Neuronal stem cell (in vitro differentiated cells): ENCODE measurements around the gene FGD3.

Experiments used
- DNase-seq: peaks from one replicate; pipeline ENCODE4 v3.0.0-alpha.2; 2013; ENCODE audit warnings: low spot score
- H2AFZ ChIP-seq: one replicate; pipeline ENCODE4 v1.6.1; 2013; ENCODE audit warnings: mild to moderate bottlenecking, low read length, inconsistent platforms
- H2AK5ac ChIP-seq: 2 replicates; pipeline ENCODE4 v1.6.1; 2013; ENCODE audit warnings: low read depth, mild to moderate bottlenecking, inconsistent platforms, low read length, moderate library complexity, mixed read lengths
- H2BK120ac ChIP-seq: 2 replicates; pipeline ENCODE4 v1.6.1; 2013; ENCODE audit warnings: low read depth, mild to moderate bottlenecking, inconsistent platforms, low read length, moderate library complexity, mixed read lengths
- H2BK12ac ChIP-seq: one replicate; pipeline ENCODE4 v1.6.1; 2013; ENCODE audit warnings: low read length, inconsistent platforms
- H2BK15ac ChIP-seq: 2 replicates; pipeline ENCODE4 v1.6.1; 2013; ENCODE audit warnings: mild to moderate bottlenecking, low read length, inconsistent platforms, mixed read lengths
- H2BK5ac ChIP-seq: one replicate; pipeline ENCODE4 v1.6.1; 2013; ENCODE audit warnings: inconsistent platforms, mild to moderate bottlenecking, low read length, moderate library complexity
- H3K14ac ChIP-seq: one replicate; pipeline ENCODE4 v1.6.1; 2013; ENCODE audit warnings: low read length, inconsistent platforms
- H3K18ac ChIP-seq: 2 replicates; pipeline ENCODE4 v1.6.1; 2013; ENCODE audit warnings: low read length, inconsistent platforms
- H3K23ac ChIP-seq: 2 replicates; pipeline ENCODE4 v1.6.1; 2013; ENCODE audit warnings: low read depth, mild to moderate bottlenecking, mixed read lengths, low read length, inconsistent platforms; ENCODE audit not compliant: poor library complexity
- H3K27ac ChIP-seq: replicated peaks from 3 replicates; pipeline ENCODE4 v1.5.1; 2013; ENCODE audit warnings: low read length, inconsistent platforms
- H3K27me3 ChIP-seq, 3 experiments: 2 replicates each; pipeline ENCODE4 v1.6.1; 2013; ENCODE audit warnings: low read length in 3 of 3, mild to moderate bottlenecking in 2 of 3, inconsistent platforms in 1 of 3, low read depth in 1 of 3, mixed read lengths in 1 of 3, moderate library complexity in 1 of 3; ENCODE audit not compliant: control insufficient read depth in 3 of 3, insufficient read depth in 3 of 3
- H3K36me3 ChIP-seq, 2 donors: replicated peaks in 1 of 2; 2 replicates each; pipeline ENCODE4 v1.6.1; 2013; ENCODE audit warnings: low read length in 2 of 2; ENCODE audit not compliant: control insufficient read depth in 2 of 2, insufficient read depth in 2 of 2
- H3K4ac ChIP-seq: 2 replicates; pipeline ENCODE4 v1.6.1; 2013; ENCODE audit warnings: inconsistent platforms, mild to moderate bottlenecking, low read length, moderate library complexity
- H3K4me1 ChIP-seq, 2 donors: 1 replicate in 1 of 2; 2 replicates in 1 of 2; pipeline ENCODE4 v1.6.1; 2013; ENCODE audit warnings: low read length in 2 of 2, low read depth in 1 of 2; ENCODE audit not compliant: control insufficient read depth in 2 of 2, insufficient read depth in 1 of 2
- H3K4me2 ChIP-seq: one replicate; pipeline ENCODE4 v1.6.1; 2013; ENCODE audit warnings: mild to moderate bottlenecking, low read length, inconsistent platforms; ENCODE audit not compliant: insufficient read depth, poor library complexity, severe bottlenecking
- H3K4me3 ChIP-seq, 2 donors: 2 replicates each; pipeline ENCODE4 v1.5.1; 2013; ENCODE audit warnings: low read length in 2 of 2, mild to moderate bottlenecking in 2 of 2, inconsistent platforms in 1 of 2, moderate library complexity in 1 of 2
- H3K79me1 ChIP-seq: one replicate; pipeline ENCODE4 v1.6.1; 2013; ENCODE audit warnings: low read depth, mild to moderate bottlenecking, inconsistent platforms, low read length, moderate library complexity
- H3K9ac ChIP-seq: one replicate; pipeline ENCODE4 v1.6.1; 2013; ENCODE audit warnings: mild to moderate bottlenecking, low read depth, low read length, inconsistent platforms; ENCODE audit not compliant: poor library complexity
- H3K9me3 ChIP-seq, 2 donors: replicated peaks in 1 of 2; 2 replicates each; pipeline versions ENCODE3 to v1.6.1; 2013; ENCODE audit warnings: low read length in 2 of 2, mild to moderate bottlenecking in 2 of 2, inconsistent platforms in 1 of 2, low read depth in 1 of 2, mixed read lengths in 1 of 2, moderate library complexity in 1 of 2; ENCODE audit not compliant: control insufficient read depth in 2 of 2, insufficient read depth in 1 of 2
- H4K8ac ChIP-seq: one replicate; pipeline ENCODE4 v1.6.1; 2013; ENCODE audit warnings: low read depth, mild to moderate bottlenecking, inconsistent platforms, low read length, moderate library complexity
- H4K91ac ChIP-seq: one replicate; pipeline ENCODE4 v1.6.1; 2013; ENCODE audit warnings: low read length, low read depth, mild to moderate bottlenecking, inconsistent platforms; ENCODE audit not compliant: poor library complexity
- WGBS, 2 donors: extraction: QIAGEN DNeasy Blood & Tissue Kit; methylation state at CpG; one replicate each; pipeline ENCODE4 v1.1.7; 2013; ENCODE audit warnings: missing lambda C conversion rate in 2 of 2, mixed read lengths in 1 of 2; ENCODE audit not compliant: insufficient read length in 2 of 2, insufficient replicate concordance in 1 of 2; ENCODE audit errors: extremely low coverage in 2 of 2; 5-methylcytosine and 5-hydroxymethylcytosine counted together

Gene FGD3

DNA sequence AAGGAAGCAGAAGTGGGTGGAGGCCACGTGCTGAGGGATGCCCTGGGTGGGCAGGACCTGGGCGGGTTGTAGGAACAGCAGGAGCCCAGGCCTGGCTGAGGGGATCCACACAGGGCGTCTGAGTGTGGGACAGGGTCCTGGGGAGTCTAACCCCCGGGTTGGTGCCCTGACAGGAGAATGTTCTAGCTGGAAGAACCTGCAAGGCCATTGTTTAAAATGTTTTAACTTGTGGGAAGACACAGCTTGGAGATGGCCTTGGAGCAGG is 77.3 kb downstream of the FGD3 start:
- WGBS, 2 donors = no CpG with 5 or more reads among the region's 4 CpGs
- no peak overlapping the region for H3K4me3 ChIP-seq

DNA sequence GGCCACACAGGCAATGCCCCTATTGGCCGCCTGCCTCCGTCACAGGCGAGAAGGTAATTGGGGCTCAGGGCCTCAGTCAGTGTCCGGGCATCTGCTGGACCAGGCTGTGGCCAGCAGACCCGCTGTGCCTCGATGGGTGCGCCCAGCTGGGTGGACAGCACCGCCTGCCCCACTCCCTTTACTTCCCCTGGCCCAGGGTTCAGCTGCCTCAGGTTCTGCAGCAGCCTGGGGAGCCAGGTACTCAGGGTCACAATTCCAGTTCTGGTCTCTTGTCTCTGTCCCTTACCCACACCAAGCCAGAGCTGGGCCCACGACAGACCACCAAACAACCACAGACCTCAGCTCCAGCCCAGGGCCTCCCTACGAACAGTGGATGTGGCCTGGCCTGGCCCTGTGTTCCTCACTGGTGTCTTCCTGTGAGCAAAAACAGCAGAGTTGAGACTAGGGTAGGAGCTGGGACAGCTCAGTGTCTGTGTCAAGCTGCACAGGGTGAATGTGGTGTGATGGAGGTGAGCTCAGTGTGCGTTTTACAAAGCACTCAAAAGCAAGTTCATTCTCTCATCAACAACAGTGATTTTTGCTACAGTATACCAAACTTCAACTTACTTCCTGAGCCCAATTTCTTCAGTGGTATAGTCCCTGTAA is 77.8 kb downstream of the FGD3 start:
- Histone ChIP-seq H3K9ac (peak overlapping the region; percentile 31), H3K4ac (no peak overlapping the region), H3K23ac (no peak overlapping the region), H3K9me3 (no peaks in the 10 kb centered on the region), H4K91ac (no peak overlapping the region), H2AFZ (no peak overlapping the region), H3K4me1 (peaks cover 0 to 7% of the 10 kb centered on the region in 2 donors), H3K4me2 (no peak overlapping the region), H3K14ac (peak overlapping the region; percentile 39), H2BK5ac (no peak overlapping the region), H2AK5ac (no peak overlapping the region), H2BK12ac (no peak overlapping the region), H3K27me3 (peaks cover 0 to 19% (median 0%) of the 10 kb centered on the region in 3 experiments), H4K8ac (no peak overlapping the region), H3K4me3 (no peak overlapping the region), H3K27ac (no peak overlapping the region), H3K18ac (no peak overlapping the region), H3K36me3 (no peaks in the 10 kb centered on the region), H2BK15ac (no peak overlapping the region), H3K79me1 (no peaks in the 10 kb centered on the region), H2BK120ac (no peak overlapping the region)
- DNase-seq = no peak
- no CpG with 5 or more reads among the region's 11 CpGs for WGBS, 2 donors

More for the DNA sequence above, 77.3 kb downstream of the FGD3 start:
- Histone ChIP-seq H3K9ac (no peak overlapping the region), H3K79me1 (no peaks in the 10 kb centered on the region), H2BK15ac (no peak overlapping the region), H3K14ac (peak overlapping the region; percentile 1), H3K23ac (peak overlapping the region; percentile 25), H2BK5ac (no peak overlapping the region), H2BK120ac (no peak overlapping the region), H2AFZ (no peak overlapping the region), H4K91ac (no peak overlapping the region), H4K8ac (no peak overlapping the region), H3K9me3 (no peaks in the 10 kb centered on the region), H3K36me3 (no peaks in the 10 kb centered on the region), H2BK12ac (no peak overlapping the region), H3K4me2 (no peak overlapping the region), H2AK5ac (no peak overlapping the region), H3K4me1 (peaks cover 0 to 7% of the 10 kb centered on the region in 2 donors), H3K27ac (no peak overlapping the region), H3K18ac (no peak overlapping the region), H3K27me3 (peaks cover 0 to 19% (median 0%) of the 10 kb centered on the region in 3 experiments), H3K4ac (no peak overlapping the region)
- DNase-seq = no peak

DNA sequence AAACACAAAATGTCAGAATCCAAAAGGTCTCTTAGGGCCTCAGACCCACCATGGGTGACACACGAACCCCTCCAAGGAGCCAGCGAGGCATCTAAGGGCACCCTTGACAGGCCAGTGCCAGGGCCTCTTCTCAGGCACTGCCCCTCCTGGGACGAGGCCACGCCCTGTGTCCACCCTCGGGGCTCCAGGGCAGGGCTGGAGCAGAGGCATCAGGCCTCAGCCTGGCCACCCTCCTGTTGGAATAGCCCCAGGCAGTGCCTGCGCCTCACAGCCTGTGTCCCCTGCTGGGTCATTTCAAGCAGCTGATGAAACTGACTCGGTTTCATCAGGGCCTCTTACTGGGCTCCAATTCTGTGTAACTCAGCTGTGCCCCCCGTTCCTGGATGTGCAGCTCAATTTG is 78.4 kb downstream of the FGD3 start:
- no peaks in the 10 kb centered on the region for H3K36me3 ChIP-seq
- H4K8ac ChIP-seq = no peak overlapping the region
- no peak overlapping the region for H3K18ac ChIP-seq
- no peak overlapping the region for H2BK12ac ChIP-seq
- DNase-seq = no peak
- no peak overlapping the region for H4K91ac ChIP-seq
- H3K27me3 ChIP-seq = peaks cover 0 to 19% (median 0%) of the 10 kb centered on the region in 3 experiments
- H3K9ac ChIP-seq = no peak overlapping the region
- H3K79me1 ChIP-seq = no peaks in the 10 kb centered on the region
- no peak overlapping the region for H3K27ac ChIP-seq
- H2BK5ac ChIP-seq = no peak overlapping the region
- no peak overlapping the region for H2AFZ ChIP-seq
- no peak overlapping the region for H3K4me2 ChIP-seq
- H3K23ac ChIP-seq = no peak overlapping the region
- WGBS, 2 donors = no CpG with 5 or more reads among the region's 8 CpGs
- peaks cover 0 to 7% of the 10 kb centered on the region in 2 donors for H3K4me1 ChIP-seq
- no peak overlapping the region for H3K4ac ChIP-seq
- H2AK5ac ChIP-seq = no peak overlapping the region
- peak overlapping the region; percentile 22 for H2BK15ac ChIP-seq
- H3K14ac ChIP-seq = no peak overlapping the region
- H2BK120ac ChIP-seq = no peak overlapping the region
- no peaks in the 10 kb centered on the region for H3K9me3 ChIP-seq
- H3K4me3 ChIP-seq = no peak overlapping the region

DNA sequence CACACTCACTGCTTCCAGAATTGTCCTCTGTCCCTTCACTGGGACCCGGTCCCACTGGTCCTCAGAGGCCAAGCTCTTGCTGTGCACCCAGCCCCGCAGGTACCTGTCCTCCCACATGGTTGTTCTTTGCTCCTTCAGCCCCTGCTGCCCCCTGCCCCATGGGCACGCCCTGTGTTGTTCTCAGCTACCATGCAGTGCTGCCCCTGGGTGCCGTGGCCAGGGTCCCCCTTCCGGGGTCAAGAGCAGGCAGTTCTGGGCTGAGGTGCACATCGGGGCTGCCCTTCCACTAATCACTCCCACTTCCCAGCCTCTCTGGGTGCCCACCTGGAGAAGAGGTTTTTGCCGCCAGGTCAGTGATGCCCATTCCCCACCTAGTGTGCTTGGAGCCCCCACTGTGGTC is 79.3 kb downstream of the FGD3 start:
- Histone ChIP-seq H2AK5ac (peak overlapping the region; percentile 51), H2AFZ (no peak overlapping the region), H4K91ac (peak overlapping the region; percentile 48), H2BK5ac (peak overlapping the region; percentile 43), H2BK120ac (peak overlapping the region; percentile 38), H3K79me1 (no peaks in the 10 kb centered on the region), H4K8ac (no peak overlapping the region), H3K4ac (no peak overlapping the region), H3K36me3 (no peaks in the 10 kb centered on the region), H3K27me3 (peaks cover 0 to 19% (median 0%) of the 10 kb centered on the region in 3 experiments), H2BK12ac (no peak overlapping the region), H3K23ac (peak overlapping the region; percentile 57), H2BK15ac (peak overlapping the region; percentile 39), H3K14ac (no peak overlapping the region), H3K9me3 (no peaks in the 10 kb centered on the region), H3K18ac (peak overlapping the region; percentile 25), H3K4me1 (peaks cover 0 to 4% of the 10 kb centered on the region in 2 donors), H3K9ac (no peak overlapping the region), H3K4me3 (no peak overlapping the region), H3K27ac (no peak overlapping the region), H3K4me2 (no peak overlapping the region)
- no CpG with 5 or more reads among the region's 7 CpGs for WGBS, 2 donors
- DNase-seq = no peak
